Activated T-cell treated with anti-CD3 and anti-CD28 coated beads for 4 hours (primary cell): ENCODE results near the gene SCUBE3.
A peak's percentile ranks its signal among the peaks of the same experiment; 100 is the strongest.

Experiments used
- DNase-seq: peaks from one replicate; pipeline ENCODE4 v3.0.0-alpha.2; 2020

SCUBE3 gene

DNA sequence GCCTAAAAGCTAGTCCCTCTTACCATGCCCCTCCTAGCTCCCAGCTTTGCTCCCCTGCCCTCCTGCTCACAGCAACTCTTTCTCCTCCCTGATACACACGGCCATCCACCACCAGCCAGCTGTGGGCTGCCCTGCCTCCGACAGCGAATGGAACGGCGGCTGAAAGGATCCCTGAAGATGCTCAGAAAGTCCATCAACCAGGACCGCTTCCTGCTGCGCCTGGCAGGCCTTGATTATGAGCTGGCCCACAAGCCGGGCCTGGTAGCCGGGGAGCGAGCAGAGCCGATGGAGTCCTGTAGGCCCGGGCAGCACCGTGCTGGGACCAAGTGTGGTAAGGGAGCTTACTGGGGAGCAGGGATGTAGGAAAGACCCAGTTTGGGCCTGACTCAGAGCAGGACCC lies 29.1 kb downstream of the SCUBE3 start:
- DNase-seq: no peak

DNA sequence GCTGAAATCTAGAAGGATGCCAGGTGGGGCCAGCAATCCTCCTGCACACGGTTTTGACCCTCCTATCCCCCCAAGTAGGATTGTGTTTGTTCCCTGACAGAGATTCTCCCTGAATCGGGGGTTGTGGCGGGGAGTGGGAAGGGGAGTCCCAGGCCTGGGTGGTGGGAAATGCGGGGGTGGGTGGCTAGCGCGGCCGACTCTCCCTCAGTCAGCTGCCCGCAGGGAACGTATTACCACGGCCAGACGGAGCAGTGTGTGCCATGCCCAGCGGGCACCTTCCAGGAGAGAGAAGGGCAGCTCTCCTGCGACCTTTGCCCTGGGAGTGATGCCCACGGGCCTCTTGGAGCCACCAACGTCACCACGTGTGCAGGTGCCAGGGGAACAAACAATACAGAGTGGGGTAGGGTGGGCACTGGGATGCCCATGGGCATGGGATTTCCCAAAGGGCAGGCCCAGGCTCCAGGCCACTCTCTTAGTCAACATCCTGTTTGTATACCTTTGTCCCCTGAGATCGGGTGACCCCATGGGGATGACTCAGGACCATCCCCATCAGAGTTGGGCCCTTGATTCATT lies 29.7 kb downstream of the SCUBE3 start:
- DNase-seq: no peak

DNA sequence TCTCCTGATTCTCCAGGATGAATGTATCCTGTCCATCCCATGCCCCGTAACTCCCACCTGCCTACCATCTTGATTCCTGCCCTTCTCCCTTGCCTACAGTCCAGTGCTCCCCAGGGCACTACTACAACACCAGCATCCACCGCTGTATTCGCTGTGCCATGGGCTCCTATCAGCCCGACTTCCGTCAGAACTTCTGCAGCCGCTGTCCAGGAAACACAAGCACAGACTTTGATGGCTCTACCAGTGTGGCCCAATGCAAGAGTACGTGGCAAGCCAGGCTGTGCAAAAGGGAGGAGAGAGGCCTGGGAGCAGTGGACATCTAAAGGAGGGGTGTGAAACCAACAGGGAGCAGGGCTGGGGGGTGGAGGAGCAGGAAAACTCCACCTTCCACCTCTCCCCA lies 30.8 kb downstream of the SCUBE3 start:
- DNase-seq: no peak

- no peak for DNase-seq
Measured at GRCh38 chr6:35247642-35248231, 34.0 kb downstream of the SCUBE3 start.

GRCh38 chr6:35248300-35248699 lies 34.5 kb downstream of the SCUBE3 start:
- DNase-seq: no peak

DNA sequence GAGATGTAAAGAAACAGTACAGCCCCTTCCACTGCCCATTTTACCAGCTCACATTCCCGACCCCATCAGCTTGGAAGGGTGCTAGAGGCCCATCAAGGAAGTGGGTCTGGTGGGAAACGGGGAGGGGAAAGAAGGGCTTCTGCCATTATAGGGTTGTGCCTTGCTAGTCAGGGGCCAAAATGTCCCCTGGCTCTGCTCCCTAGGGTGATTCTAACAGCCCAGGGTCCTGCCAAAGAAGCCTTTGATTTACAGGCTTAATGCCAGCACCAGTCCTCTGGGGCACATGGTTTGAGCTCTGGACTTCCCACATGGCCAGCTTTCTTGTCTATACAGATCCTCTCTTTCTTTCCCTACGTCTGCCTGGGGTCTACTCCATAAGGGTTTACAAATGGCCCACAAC lies 35.2 kb downstream of the SCUBE3 start:
- no peak for DNase-seq

DNA sequence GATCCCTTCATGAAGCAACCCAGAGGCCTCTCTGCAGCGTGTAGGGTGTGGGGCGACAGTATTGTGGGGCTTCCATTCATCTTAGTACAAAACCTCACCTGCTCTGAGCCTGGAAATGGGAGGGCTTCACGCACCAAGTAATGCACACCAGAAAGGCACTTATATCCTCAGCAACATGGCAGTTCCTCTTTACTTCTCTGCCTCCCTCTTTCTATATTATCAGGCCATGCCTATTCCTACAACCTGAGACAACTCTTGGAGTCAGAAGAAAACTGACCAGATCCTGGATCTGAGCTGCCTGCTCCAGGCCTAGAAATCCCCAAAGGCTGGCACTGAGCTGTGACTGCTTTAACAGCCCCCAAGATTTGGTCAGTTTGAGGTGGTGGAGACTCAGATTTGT lies 38.2 kb downstream of the SCUBE3 start:
- no peak for DNase-seq

DNA sequence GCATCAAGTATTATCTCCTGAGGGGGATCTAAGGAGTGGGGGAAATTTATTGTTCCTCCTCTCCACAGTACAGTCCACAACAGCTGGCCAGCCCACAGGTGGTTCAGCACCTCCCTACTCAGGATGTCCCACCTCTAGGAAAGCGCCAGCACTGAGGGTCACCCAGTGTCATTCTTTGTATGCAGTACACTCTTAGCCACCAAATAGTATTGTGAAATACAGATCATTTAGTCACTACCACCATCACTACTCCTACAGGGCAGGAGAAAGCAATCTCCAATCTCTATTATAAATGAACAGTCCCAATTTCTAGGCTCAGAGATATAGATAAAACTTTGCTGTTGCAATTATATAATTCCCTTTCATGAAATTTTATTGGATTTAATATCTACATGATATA lies 39.5 kb downstream of the SCUBE3 start:
- no peak for DNase-seq

DNA sequence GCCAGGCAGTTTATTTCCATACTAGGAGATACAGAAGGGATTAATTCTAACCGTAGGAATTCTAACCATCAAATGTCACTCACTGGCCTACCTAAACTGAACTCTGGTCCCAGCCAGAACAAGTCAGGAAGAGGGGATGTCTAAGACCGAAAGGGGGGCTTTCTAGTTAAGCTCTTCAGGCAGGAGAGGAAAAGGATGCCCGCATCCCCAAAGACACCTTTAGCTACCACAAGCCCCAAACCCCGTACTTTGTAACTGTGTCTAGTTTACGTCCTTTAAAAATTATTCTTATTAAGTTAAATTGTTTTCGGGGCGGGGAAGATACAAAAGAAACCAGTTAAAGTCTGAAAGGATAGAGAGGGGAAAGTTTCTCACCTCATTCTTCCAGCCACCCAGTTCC lies 44.6 kb downstream of the SCUBE3 start:
- no peak for DNase-seq

GRCh38 chr6:35258858-35259193 lies 45.1 kb downstream of the SCUBE3 start:
- DNase-seq: peak; percentile 9

DNA sequence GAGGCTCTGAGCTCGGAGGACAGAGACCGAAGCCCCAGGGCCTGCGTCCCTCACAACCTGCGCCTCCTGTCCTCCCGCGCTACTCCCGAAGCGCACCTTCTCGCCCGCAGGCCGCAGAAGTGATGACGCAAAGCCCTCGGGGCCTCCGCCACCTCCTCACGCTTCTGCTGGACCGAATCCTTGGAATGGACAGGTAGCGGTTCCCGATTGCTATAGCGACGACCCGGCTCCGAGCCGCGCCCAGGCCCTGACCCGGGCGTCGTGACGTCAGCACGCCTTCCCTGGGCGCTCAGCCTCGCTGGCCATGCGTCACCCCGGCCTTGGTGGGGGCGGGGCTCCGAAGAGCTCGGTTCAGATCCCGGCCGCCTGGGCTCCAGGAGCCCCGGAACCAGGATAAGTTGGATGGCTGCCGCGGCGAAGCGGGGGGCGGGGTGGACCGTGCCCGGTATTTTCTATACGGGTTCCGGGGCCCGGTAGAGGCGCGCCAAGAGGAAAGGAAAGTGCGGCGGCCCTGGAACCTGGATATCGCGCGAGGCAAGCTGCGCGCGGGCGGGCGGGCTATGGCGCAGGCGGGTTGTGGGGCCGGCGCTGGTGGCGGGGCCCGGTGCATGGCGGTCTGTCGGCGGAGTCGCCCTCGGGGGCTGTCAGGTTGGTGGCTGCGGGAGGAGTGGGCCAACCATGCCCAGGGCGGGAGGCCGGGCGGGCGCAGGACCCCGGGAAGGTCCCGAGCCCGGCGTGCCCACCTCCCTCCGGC lies 45.6 kb downstream of the SCUBE3 start, which contains the start of gene ZNF76:
Gene ZNF76, plus strand, starts transcription at position 542 of the 754 bp plus-strand sequence. CDS start 21,417 bp downstream, outside the sequence.
- peak; percentile 86 for DNase-seq

GRCh38 chr6:35259948-35260590 lies 46.3 kb downstream of the SCUBE3 start:
- peak; percentile 72 for DNase-seq

DNA sequence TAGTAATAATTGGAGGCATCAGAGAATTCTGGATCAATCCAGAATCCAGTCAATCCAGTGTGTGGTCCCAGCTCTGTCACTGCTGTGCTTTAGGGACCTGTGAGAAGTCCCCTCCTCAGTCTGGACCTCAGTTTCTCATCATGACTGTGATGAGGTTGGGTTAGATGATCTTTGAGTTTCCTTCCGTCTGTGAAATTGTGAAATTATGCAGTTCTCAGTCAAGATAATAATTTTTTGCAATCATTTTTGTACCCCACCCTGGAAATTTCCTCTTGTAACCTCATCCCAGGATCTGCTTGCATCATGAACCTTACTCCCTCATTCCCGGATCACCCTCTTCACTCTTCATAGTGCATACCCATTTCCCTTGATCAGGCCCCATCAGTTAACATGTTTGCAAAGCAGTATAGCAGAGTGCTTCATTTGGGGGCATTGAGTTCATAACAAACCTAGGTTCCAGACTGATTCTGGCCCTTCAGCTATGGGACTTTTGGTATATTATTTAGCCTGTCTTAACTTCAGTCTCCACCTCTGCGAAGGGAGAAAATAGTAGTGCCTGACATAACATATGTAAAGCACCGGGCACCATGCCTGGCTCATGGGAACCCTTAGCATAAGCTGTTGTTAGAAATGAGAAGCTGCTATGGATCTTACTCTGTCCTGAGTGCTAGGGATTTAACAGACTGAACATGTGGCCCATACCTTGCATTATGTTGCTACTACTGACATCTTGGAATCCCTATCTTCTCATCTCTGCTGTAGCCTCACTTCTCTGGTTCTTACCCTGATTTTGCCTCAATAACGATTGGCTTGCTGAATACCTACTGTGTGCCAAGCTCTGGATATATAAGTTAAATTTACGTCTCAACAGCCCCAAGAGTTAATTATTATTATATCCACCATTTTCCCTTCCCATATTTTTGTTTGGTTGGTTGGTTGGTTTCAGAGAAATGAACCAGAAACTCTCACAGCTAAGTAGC lies 47.1 kb downstream of the SCUBE3 start:
- no peak for DNase-seq

DNA sequence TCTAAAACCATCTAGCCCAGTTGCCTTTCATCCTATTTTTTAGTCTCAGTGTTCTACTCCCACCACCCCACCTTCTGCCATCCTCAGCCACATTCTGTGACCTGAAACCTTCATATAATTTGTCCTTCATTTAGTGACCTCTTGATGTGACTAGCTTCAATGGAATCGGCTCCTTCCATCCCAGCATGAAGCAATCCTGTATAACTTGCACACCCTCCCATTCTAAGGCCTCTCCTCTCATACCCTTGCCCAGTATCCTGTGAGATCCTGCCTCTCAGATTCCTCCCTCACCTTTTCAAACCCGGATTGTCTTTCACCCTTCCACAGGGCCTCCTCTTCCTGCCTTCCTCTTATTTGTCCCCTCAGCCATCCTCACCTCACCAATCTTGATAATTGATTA lies 48.8 kb downstream of the SCUBE3 start:
- no peak for DNase-seq

DNA sequence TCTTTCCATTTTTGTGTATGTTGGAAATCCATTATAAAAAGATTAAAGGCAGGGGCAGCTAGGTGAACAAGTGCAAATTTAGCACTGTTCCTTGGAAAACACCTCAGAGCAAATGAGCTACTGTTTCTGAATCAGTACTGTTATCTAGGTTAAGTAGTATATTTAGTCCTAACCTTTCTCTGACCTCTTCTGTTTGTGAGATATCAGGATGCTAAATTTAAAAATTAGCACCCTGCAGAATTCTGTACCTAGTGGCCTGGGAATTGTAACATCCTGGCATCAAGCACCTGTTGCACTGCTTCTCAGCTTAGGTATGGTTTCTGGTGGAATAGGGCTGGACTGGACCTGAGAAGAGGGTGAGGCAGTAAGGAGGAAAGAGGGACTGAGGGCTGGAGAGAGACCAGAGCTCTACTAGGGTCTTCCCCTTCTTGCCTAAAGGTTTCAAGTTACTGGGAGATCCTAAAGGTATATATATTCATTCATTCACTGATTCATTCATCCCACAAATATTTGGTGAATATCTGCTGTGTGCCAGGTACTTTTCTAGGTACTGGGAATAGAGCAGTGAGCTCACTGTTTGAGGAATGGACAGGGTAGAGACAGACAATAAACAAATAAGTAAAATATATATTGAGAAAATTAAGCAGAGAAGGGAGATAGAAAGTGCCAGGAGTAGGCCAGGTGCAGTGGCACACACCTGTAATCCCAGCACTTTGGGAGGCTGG lies 51.0 kb downstream of the SCUBE3 start:
- DNase-seq: no peak

GRCh38 chr6:35265523-35265922 lies 51.8 kb downstream of the SCUBE3 start:
- DNase-seq: no peak

- DNase-seq: no peak
Measured at GRCh38 chr6:35267446-35267845, 53.7 kb downstream of the SCUBE3 start.

GRCh38 chr6:35267897-35268296 lies 54.1 kb downstream of the SCUBE3 start:
- no peak for DNase-seq

GRCh38 chr6:35272005-35272404 lies 58.2 kb downstream of the SCUBE3 start:
- no peak for DNase-seq

DNA sequence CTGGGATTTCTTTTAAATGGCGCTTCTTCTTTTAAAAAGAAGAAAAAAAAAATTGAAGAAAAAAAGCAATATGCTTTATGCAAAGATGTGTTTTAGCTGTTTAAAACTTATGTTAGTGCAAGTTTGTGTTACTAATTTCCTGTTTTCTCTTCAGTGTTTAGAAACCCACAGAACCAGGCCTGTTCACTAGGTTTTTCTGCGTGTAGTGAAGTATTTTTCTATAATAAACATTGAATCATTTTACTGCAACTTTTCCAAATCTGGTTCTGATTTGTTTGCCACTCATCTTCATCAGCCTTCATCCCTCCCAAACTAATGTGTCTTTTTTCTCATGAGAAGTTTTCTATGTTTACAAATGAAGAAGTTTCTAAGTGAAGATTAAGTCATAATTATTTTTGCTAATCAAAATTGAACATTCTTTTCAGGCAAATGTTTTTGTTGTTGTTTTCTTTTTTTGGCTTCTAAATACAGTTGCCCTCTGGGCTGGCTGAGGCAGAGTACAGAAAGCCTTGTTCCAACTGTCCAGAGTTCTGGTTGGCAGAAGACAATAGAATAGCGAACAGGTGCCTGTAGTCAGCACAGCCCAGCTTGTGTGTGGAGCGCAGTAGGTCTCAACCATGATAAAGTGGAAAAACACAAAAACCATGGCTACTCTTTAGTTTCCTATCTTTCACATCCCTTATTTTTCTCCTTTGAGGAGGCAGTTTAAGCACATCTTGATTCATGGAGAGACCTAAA lies 60.2 kb downstream of the SCUBE3 start:
- no peak for DNase-seq

DNA sequence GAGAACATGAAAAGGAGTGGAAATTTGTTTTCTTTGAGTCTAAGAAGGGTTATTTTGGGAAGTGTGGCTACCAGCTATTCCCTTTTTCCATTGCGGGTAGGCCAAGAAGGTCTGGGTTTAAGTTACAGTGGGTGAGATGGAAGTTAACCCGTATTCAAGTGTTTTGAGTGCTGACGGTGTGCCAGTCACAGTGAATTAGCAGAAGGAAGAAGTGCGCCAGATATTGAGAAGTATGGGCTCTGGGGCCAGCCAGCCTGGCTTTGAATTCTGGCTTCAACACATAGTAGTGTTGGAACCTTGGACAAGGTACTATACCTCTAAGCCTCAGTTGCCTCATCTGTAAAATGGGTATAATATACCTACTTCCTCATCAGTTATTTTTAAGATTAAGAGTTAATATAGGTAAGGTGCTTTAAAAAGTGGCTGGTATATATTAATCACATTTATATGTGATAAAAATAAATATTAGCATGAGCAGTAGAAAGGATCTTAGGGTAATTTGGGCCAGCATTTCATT lies 62.0 kb downstream of the SCUBE3 start:
- DNase-seq: no peak
